ENCODE measurements around the gene DNAJC21. TPM values are rescaled to one million over a fixed set of nuclear protein-coding genes. Genes with fewer than 3 reads are reported as not detected.
A peak's percentile ranks its signal among the peaks of the same experiment; 100 is the strongest.

Gene DNAJC21
- total RNA-seq, 3 donors from 2014 or later (not counting 1 experiment from before 2014, with no cell fraction given) = 46.8 to 57.9 (median 56.1) TPM

- no peak overlapping the region for H3K4me3 Mint-ChIP-seq
- ATAC-seq (no peak), DNase-seq (no peak)
- no peaks in the 10 kb centered on the region for H3K27me3 Mint-ChIP-seq (ENCODE audit: low read depth in 2 of 2)
- intact Hi-C loops (cut with micrococcal nuclease) = no loop called here
- H3K36me3 ChIP-seq (ENCODE audit: control insufficient read depth, insufficient read depth, low read length) = peaks cover 34% of the 10 kb centered on the region
- H3K9me3 ChIP-seq (ENCODE audit: control insufficient read depth, insufficient read depth, low read length) = no peaks in the 10 kb centered on the region
- no peaks in the 10 kb centered on the region for H3K9me3 Mint-ChIP-seq
- H3K27ac Mint-ChIP-seq = no peak overlapping the region
- H3K27me3 ChIP-seq (ENCODE audit: control insufficient read depth, insufficient read depth, low read length) = no peaks in the 10 kb centered on the region
- H3K4me1 Mint-ChIP-seq = peaks cover 17 to 27% of the 10 kb centered on the region in 2 donors
- no peak overlapping the region for H3K27ac ChIP-seq (ENCODE audit: low read length)
- H3K4me1 ChIP-seq (ENCODE audit: control insufficient read depth, insufficient read depth, low read length) = peaks cover 3% of the 10 kb centered on the region
- no peak overlapping the region for H3K4me3 ChIP-seq (ENCODE audit: low read length)
- 99% methylated on average over 5 of the region's 5 CpGs for WGBS (ENCODE audit: insufficient coverage)
- TF ChIP-seq CTCF (IDR thresholded peaks at IDR 0.05) = no peak
- peaks cover 17% of the 10 kb centered on the region for H3K36me3 Mint-ChIP-seq
Measured at GRCh38 chr5:34927785-34928184, 1.6 kb upstream of the DNAJC21 start.

GRCh38 chr5:34928267-34928666 lies 1.1 kb upstream of the DNAJC21 start:
- Mint-ChIP-seq H3K9me3 (no peaks in the 10 kb centered on the region), H3K4me3 (peak overlapping the region; percentile 86), H3K27ac (peak overlapping the region in 1 of 2 donors; percentile 91), H3K36me3 (peaks cover 15% of the 10 kb centered on the region), H3K27me3 (ENCODE audit: low read depth in 2 of 2) (no peaks in the 10 kb centered on the region), H3K4me1 (peaks cover 17 to 27% of the 10 kb centered on the region in 2 donors)
- intact Hi-C loops (cut with micrococcal nuclease) = no loop called here
- Histone ChIP-seq H3K27me3 (ENCODE audit: control insufficient read depth, insufficient read depth, low read length) (no peaks in the 10 kb centered on the region), H3K9me3 (ENCODE audit: control insufficient read depth, insufficient read depth, low read length) (no peaks in the 10 kb centered on the region), H3K4me3 (ENCODE audit: low read length) (no peak overlapping the region), H3K27ac (ENCODE audit: low read length) (no peak overlapping the region), H3K4me1 (ENCODE audit: control insufficient read depth, insufficient read depth, low read length) (peaks cover 3% of the 10 kb centered on the region), H3K36me3 (ENCODE audit: control insufficient read depth, insufficient read depth, low read length) (peaks cover 29% of the 10 kb centered on the region)
- ATAC-seq (no peak), DNase-seq (no peak)
- TF ChIP-seq CTCF (IDR thresholded peaks at IDR 0.05) = no peak
- 87% methylated on average over 2 of the region's 5 CpGs for WGBS (ENCODE audit: insufficient coverage)

- Mint-ChIP-seq H3K4me3 (peak overlapping the region; percentile 97), H3K36me3 (peaks cover 8% of the 10 kb centered on the region), H3K4me1 (peaks cover 23 to 34% of the 10 kb centered on the region in 2 donors), H3K27me3 (ENCODE audit: low read depth in 2 of 2) (no peaks in the 10 kb centered on the region), H3K27ac (peak overlapping the region; percentile 91 to 96), H3K9me3 (no peaks in the 10 kb centered on the region)
- H3K27me3 ChIP-seq (ENCODE audit: control insufficient read depth, insufficient read depth, low read length) = no peaks in the 10 kb centered on the region
- H3K4me1 ChIP-seq (ENCODE audit: control insufficient read depth, insufficient read depth, low read length) = peaks cover 3% of the 10 kb centered on the region
- under 1% methylated on average over 70 of the region's 70 CpGs for WGBS (ENCODE audit: insufficient coverage)
- intact Hi-C loops (cut with micrococcal nuclease) = loop anchor here (1.0 kb wide), 1 partner anchor 15 kb away; the partner anchor contains the start of genes BRIX1 and RAD1
- no peak for TF ChIP-seq CTCF (IDR thresholded peaks at IDR 0.05)
- H3K9me3 ChIP-seq (ENCODE audit: control insufficient read depth, insufficient read depth, low read length) = no peaks in the 10 kb centered on the region
- peaks cover 13% of the 10 kb centered on the region for H3K36me3 ChIP-seq (ENCODE audit: control insufficient read depth, insufficient read depth, low read length)
- peak overlapping the region; percentile 72 for H3K27ac ChIP-seq (ENCODE audit: low read length)
- DNase-seq = peak; percentile 77 to 90
- peak; percentile 70 to 83 (median 71) for ATAC-seq
- peak overlapping the region; percentile 64 for H3K4me3 ChIP-seq (ENCODE audit: low read length)
Measured at GRCh38 chr5:34929720-34930461, 532 bp downstream of the DNAJC21 start.
